Activated CD4-positive, alpha-beta T cell treated with anti-CD3 and anti-CD28 coated beads for 48 hours (primary cell): ENCODE data around the gene COL5A1.

Experiments
- DNase-seq: peaks from one replicate; pipeline ENCODE4 v3.0.0-alpha.2; 2020

COL5A1 gene

DNA sequence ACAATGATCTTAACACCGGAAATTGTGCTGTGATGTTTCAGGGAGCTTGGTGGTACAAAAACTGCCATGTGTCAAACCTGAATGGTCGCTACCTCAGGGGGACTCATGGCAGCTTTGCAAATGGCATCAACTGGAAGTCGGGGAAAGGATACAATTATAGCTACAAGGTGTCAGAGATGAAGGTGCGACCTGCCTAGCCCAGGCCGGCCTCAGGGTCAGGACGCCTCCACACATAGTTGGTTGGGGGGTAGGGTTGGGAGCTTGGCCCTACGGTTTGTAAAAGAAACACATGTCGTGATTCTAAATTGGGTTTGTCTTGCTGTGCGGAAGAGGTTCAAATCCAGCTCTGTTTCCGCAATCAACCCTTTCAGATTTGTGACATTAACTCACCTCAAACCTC is 245.6 kb downstream of the COL5A1 start:
- DNase-seq, result no peak

DNA sequence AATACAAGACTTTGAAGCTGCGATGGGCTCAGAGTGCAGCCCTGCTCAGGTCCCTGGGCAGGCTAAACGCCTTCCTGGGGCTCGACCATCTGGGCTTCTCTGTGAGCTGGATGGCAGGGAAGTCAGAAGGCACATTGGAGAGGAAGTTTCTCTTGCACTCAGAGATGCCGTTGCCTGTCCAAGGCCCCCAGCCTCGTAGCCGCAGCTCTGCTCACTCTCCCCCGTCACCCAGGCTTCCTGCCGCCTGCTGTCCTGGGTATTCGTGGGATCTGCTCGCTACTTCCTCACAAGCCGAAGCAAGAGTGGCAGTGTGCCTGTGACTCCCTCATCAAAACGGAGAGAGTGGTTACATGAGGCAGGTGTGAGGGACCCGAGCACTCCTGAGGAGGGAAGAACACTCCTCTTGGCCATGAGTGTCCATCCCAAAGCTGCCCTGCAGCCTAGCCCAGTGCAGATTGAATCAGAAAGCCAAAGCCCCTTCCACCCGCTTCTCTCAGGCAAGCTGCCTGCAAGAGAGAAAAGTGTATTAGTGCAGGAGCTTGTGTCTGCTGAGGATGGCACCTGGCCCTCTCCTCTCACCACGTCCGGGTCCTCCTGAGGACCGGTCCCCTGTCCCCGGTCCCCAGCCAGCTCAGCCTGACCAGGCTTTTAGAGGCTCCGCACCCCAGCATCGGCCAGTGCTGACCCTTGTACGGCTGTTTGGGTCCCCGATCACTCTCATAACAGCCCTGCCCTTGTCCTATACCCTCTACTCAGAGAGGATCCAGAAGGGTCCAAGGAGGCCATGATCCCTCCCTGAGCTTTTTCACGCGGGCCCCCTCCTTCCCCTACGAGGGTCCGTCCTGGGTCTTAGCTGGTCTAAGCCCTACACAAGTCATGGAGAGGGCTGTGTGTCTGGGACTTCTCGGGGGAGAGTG is 246.3 kb downstream of the COL5A1 start:
- DNase-seq, result no peak

DNA sequence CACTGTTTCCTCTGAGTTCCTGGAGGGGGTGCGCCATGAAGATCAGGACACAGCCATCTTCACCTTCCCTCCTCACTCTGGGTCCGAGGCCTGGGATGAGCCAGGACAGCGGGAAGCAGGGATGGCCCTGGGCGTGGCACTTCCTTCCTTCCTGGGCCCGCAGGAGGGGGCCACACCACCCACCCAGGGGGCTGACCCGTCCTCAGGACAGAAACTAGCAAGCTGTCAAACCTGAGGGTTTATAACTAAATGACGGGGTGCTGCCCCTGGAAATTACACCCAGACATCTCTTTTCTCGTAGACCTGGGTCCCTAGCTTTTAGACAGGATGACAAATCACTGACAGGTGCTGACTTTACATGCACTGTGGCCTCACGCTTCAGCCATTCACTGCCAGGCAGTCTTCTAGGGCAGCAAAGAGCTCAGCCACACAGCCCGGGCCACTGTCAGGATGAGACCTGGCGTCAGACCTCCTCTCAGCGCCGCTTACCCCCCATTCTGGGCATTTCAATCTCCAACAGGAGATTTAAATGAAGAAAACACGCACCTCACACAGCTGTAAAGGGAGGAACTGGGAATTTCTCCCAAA is 247.1 kb downstream of the COL5A1 start:
- no peak for DNase-seq

- DNase-seq, result no peak
These were observed 248.0 kb downstream of the COL5A1 start for GRCh38 chr9:134889386-134890154.

DNA sequence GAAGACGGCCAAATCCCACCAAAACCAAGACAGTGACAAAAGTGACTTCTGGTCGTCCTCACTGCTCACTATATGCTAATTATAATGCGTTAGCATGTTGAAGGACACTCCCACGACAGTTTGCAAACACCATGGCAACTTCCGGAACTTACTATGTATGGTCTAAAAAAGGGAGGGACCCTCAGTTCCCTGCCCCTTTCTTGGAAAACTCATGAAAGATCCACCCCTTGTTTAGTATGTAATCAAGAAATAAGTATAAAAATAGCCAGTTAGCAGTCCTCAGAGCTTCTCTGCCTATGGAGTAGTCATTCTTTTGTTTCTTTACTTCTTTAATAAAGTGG is 248.5 kb downstream of the COL5A1 start:
- DNase-seq, result no peak

DNA sequence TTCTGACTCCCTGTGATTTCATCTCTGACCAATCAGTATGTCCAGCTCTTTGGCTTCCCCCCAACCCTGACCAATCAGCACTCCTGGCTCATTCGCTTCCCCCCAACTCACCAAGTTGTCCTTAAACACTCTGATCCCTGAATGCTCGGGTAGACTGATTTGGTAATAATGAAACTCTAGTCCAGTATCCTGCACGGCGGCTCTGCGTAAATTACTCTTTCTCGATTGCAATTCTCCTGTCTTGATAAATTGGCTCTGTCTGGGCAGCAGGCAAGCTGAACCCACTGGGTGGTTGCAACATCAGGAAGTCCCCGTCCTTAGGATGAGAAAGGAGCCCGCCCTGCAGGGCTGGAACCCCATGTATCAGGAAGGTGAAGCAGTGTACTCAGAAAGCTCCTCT is 249.4 kb downstream of the COL5A1 start:
- DNase-seq, result no peak

- no peak for DNase-seq
These were observed 250.1 kb downstream of the COL5A1 start for GRCh38 chr9:134891713-134892112.

DNA sequence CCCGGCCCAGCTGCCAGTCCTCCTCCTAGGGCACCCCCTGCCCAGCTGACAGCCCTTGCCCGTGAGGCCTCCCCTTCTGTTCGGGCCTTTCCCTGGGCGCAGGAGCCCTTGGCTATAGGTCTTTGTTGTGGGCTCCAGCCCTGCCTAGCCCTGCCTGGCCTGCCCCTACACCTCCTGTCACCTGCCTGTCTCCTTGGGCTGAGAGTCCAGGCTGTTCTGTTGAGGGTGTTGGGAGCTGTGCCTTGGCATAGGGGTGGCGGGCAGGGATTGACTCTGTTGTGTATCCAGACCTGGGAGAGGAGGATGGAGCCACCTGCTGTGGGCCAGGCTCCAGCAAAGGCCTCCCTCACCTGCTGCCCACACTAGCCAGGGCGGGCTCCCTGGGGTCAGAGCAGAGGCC is 250.6 kb downstream of the COL5A1 start:
- DNase-seq, result no peak

GRCh38 chr9:134892820-134893420 is 251.3 kb downstream of the COL5A1 start:
- DNase-seq, result no peak
